Coronary artery (tissue), 2 donors: Measurements from ENCODE around the gene TRIM75.
"Not testable (repeated sequence)": the region's sequence is repeated elsewhere in the genome, so short reads cannot be mapped to it uniquely, and the experiment has no call there.

Source experiments
- DNase-seq: peaks from one replicate; pipeline ENCODE4 v3.0.0-alpha.2; 2017; ENCODE audit warnings: low spot score
- H3K27ac ChIP-seq, 2 donors: fragments of 200-600 bp; sonication (generic); one replicate each; pipeline ENCODE4 v1.5.1; 2016 to 2019
- H3K4me3 ChIP-seq: fragments of 200-600 bp; sonication (generic); 2 replicates; pipeline ENCODE4 v1.5.1; 2016; ENCODE audit warnings: mild to moderate bottlenecking, moderate library complexity
- TF ChIP-seq, protein P1 (sequence below): fragments of 200-600 bp; sonication (generic); IDR thresholded peaks from one replicate; pipeline ENCODE4 v1.5.1; 2019; ENCODE audit warnings: antibody characterized with exemption

Gene TRIM75

GRCh38 chr4:165052627-165053026 is 1.0 kb upstream of the TRIM75 start:
- Histone ChIP-seq H3K4me3 (no peak overlapping the region), H3K27ac (no peak overlapping the region)
- TF ChIP-seq, protein P1, sequence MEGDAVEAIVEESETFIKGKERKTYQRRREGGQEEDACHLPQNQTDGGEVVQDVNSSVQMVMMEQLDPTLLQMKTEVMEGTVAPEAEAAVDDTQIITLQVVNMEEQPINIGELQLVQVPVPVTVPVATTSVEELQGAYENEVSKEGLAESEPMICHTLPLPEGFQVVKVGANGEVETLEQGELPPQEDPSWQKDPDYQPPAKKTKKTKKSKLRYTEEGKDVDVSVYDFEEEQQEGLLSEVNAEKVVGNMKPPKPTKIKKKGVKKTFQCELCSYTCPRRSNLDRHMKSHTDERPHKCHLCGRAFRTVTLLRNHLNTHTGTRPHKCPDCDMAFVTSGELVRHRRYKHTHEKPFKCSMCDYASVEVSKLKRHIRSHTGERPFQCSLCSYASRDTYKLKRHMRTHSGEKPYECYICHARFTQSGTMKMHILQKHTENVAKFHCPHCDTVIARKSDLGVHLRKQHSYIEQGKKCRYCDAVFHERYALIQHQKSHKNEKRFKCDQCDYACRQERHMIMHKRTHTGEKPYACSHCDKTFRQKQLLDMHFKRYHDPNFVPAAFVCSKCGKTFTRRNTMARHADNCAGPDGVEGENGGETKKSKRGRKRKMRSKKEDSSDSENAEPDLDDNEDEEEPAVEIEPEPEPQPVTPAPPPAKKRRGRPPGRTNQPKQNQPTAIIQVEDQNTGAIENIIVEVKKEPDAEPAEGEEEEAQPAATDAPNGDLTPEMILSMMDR = no peak
- DNase-seq = no peak

DNA sequence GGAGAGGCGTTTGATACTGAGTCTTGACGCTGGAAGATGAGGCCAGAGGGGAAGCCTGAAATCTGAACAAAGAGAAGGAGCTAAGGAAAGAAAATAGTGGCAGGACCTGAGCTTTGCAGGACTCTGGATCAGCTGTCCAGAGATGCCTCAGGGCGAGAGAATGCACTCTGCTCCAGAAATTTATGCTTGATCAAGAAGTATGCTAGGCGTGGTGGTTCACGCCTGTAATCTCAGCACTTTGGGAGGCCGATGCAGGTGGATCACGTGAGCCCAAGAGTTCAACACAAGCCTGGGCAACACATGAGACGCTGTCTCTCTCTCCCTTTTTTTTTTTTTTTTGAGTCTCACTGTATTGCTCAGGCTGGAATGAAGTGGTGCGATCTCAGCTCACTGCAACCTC is 1.9 kb downstream of the TRIM75 start:
- TF ChIP-seq, protein P1 = no peak
- no peak overlapping the region for H3K4me3 ChIP-seq
- no peak overlapping the region for H3K27ac ChIP-seq
- no peak for DNase-seq

DNA sequence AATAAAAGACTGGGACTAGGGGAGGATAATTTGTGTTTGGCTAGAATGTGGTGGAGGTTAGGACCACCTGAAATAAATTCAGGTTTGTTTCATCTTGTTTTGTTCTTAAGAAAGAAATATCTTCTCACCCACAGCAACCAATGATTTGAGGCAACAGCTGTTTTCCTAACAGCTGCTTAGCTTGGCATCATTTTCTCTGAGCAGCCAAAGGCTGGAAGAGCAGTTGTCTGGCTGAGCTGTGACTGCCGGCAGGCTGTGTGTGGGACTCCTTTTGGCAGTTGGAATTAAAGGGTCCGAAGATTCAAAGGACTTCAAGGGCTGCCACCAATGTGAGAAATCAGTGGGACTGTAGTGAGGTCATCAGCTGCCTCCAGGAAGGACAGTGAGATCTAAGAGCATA is 5.0 kb downstream of the TRIM75 start:
- DNase-seq = no peak
- no peak overlapping the region for H3K27ac ChIP-seq
- TF ChIP-seq, protein P1 = no peak

GRCh38 chr4:165059386-165059785 is 5.7 kb downstream of the TRIM75 start:
- H3K27ac ChIP-seq = no peak overlapping the region
- H3K4me3 ChIP-seq = no peak overlapping the region
- DNase-seq = no peak
- TF ChIP-seq, protein P1 = no peak

More for the DNA sequence above, 5.0 kb downstream of the TRIM75 start:
- no peak overlapping the region for H3K4me3 ChIP-seq

DNA sequence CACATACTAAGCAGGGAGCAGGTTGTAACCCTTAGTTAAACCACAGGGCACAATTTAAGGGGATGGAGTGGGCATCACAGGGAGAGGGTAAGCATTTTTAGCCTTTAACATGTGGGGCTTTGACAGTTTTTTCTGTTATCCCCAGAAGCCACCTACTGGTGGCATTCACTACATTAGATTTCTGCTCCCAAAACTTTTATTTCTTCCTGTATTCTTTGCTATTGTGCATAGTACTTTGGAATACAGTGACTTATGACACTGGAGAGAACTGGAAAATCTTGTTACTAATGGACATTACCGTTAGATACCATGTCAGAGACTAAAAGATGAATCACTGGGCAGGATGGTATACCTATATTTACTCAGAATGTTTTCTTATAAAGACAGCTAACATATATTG is 7.3 kb downstream of the TRIM75 start:
- no peak for DNase-seq
- Histone ChIP-seq H3K27ac (no peak overlapping the region), H3K4me3 (no peak overlapping the region)
- TF ChIP-seq, protein P1 = no peak

DNA sequence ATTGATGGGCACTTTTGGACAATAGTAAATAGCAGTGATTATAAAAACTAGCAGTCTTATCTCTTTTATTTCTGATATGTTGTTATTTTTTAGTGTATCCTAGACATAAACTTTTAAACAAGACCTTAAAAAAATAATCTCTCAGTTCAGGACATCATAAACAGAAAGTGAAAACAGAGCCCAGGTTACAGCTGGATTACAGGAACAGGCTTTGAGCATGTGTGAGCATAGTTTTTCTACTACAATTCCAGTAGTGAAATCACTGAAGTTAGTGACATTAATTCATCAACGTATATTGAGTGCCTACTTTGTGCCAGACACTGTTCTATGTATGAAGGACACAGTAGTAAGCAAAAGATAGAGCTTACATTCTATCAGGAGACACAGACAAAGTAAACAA is 16.9 kb downstream of the TRIM75 start:
- TF ChIP-seq, protein P1 = no peak
- Histone ChIP-seq H3K27ac (no peak overlapping the region), H3K4me3 (no peak overlapping the region)
- no peak for DNase-seq

GRCh38 chr4:165073346-165073745 is 19.7 kb downstream of the TRIM75 start:
- H3K4me3 ChIP-seq, DNase-seq, H3K27ac ChIP-seq: not testable (repeated sequence)

DNA sequence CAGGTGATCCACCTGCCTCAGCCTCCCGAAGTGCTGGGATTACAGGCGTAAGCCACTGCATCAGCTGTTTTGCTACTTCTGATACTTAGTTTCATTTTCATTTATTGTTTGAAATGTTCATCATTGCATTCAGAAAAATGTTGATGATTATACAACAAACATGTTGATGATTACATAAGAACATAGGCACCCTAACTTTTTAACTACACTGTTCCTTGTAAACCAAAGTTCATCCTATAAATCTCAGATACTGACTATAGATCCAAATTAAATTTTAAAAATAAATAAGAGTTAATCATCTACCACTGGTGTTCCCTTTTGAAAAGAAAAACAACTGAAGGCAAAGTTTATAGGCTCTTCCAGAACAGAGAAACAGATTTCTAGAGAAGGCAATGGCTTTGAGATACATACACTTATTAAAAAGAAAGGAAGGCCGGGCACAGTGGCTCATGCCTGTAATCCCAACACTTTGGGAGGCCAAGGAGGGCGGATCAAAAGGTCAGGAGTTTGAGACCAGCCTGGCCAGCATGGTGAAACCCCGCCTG is 23.4 kb downstream of the TRIM75 start:
- DNase-seq = no peak
- TF ChIP-seq, protein P1 = no peak
- Histone ChIP-seq H3K4me3 (no peak overlapping the region), H3K27ac (no peak overlapping the region)
